ENCODE data around the gene ZNF397.

ZNF397 gene

DNA sequence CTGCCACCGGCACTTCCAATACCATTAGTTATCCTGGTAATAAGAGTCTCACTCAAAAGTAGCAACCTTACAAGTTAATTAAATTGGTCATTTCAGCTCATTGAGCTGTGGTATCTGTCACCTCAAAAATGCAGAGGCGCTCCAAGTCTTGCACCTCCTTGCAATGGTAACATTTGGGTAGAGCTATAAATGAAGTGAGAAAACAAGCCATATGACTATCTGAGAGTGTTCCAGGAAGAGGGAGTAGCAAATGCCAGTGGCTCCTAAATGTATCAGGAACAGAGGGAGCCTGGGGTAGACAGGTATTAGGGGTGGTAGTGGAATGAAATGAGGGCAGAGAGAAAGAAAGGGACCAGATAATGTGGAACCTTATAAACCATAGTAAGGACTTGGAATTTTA lies 55.2 kb downstream of the ZNF397 start:
- no peak for DNase-seq (ENCODE audit: low spot score)

DNA sequence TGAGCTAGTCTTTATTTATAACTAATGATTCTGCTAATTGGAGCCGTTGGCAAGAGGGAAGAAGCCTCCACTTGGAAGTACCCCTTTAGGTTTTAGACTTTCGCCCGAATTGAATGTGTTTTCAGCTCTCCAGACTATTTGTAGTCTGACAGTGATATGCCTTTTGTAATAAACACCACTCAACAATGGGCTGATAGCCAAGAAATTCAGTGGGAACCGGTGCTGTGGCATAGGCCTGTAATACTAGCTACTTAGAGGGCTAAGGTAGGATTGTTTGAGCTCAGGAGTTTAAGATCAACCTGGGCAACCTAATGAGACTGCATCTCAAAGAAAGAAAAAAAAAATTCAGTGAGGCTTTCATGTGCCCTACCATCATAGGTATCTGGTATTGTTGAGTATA lies 62.8 kb downstream of the ZNF397 start:
- DNase-seq (ENCODE audit: low spot score) = no peak

DNA sequence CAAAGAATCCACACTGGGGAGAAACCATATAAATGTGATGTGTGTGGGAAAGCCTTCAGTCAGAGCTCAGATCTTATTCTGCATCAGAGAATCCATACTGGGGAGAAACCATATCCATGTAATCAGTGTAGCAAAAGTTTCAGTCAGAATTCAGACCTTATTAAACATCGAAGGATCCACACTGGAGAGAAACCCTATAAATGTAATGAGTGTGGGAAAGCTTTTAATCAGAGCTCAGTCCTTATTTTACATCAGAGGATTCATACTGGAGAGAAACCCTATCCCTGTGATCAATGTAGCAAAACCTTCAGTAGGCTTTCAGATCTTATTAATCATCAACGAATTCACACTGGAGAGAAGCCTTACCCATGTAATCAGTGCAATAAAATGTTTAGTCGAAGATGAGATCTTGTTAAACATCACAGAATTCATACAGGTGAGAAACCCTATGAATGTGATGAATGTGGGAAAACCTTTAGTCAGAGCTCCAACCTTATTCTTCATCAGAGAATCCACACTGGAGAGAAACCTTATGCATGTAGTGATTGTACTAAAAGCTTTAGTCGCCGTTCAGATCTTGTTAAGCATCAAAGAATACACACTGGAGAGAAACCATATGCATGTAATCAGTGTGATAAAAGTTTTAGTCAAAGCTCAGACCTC lies 65.9 kb downstream of the ZNF397 start:
- DNase-seq (ENCODE audit: low spot score) = no peak
